Measurements from ENCODE around the gene SUN3.

DNA sequence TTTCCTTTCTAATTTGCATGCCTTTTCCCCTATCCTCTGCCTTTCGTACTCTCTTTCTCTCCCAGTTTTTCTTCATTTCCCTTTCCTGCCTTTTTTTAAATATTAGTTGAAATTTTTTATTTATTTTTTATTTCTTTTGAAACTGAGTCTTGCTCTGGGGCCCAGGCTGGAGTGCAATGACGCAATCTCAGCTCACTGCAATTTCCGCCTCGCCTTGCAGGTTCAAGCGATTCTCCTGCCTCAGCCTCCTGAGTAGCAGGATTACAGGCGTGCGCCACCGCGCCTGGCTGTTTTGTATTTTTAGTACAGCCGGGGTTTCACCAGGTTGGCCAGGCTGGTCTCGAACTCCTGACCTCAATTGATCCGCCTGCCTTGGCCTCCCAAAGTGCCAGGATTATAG is 29.5 kb downstream of the SUN3 start:
- TF ChIP-seq, protein P1, sequence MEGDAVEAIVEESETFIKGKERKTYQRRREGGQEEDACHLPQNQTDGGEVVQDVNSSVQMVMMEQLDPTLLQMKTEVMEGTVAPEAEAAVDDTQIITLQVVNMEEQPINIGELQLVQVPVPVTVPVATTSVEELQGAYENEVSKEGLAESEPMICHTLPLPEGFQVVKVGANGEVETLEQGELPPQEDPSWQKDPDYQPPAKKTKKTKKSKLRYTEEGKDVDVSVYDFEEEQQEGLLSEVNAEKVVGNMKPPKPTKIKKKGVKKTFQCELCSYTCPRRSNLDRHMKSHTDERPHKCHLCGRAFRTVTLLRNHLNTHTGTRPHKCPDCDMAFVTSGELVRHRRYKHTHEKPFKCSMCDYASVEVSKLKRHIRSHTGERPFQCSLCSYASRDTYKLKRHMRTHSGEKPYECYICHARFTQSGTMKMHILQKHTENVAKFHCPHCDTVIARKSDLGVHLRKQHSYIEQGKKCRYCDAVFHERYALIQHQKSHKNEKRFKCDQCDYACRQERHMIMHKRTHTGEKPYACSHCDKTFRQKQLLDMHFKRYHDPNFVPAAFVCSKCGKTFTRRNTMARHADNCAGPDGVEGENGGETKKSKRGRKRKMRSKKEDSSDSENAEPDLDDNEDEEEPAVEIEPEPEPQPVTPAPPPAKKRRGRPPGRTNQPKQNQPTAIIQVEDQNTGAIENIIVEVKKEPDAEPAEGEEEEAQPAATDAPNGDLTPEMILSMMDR (IDR thresholded peaks at IDR 0.05) = no peak
- TF ChIP-seq POLR2A (IDR thresholded peaks at IDR 0.05) (no peak), POLR2AphosphoS5 (IDR thresholded peaks at IDR 0.05; ENCODE audit: insufficient read depth in 1 of 2, low read depth in 1 of 2) (no peak)

All from vagina (tissue), 2 donors.